ENCODE data around the gene SSR1.

DNA sequence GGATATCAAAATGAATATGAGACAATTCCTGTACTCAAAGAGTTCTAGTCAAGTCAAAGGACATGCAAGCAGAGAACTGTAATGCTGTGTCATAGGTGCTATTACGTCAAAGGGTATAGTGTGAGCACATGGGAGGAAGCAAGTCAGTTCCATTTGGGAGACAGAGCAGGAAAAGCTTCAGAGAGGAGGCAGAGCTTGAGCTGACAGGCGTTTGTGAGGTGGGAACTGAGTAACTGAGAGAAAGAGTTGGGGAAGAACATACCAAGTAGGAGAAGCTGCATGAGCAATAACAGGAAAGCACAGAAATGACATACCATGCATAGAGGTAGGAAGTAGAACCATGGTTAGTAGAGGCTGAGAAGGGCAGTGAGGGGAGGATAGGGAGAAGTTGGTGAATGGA, 15.2 kb upstream of the SSR1 start:
- TF ChIP-seq, protein P1, sequence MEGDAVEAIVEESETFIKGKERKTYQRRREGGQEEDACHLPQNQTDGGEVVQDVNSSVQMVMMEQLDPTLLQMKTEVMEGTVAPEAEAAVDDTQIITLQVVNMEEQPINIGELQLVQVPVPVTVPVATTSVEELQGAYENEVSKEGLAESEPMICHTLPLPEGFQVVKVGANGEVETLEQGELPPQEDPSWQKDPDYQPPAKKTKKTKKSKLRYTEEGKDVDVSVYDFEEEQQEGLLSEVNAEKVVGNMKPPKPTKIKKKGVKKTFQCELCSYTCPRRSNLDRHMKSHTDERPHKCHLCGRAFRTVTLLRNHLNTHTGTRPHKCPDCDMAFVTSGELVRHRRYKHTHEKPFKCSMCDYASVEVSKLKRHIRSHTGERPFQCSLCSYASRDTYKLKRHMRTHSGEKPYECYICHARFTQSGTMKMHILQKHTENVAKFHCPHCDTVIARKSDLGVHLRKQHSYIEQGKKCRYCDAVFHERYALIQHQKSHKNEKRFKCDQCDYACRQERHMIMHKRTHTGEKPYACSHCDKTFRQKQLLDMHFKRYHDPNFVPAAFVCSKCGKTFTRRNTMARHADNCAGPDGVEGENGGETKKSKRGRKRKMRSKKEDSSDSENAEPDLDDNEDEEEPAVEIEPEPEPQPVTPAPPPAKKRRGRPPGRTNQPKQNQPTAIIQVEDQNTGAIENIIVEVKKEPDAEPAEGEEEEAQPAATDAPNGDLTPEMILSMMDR (IDR thresholded peaks at IDR 0.05; ENCODE audit: low read length) = no peak
- no peak for TF ChIP-seq EZH2 (IDR thresholded peaks at IDR 0.05; ENCODE audit: borderline replicate concordance, low read length)

Data from OCI-LY1 (cell line).